Head of caudate nucleus (tissue), 42 donors: ENCODE data around the gene TLCD1.
A peak's percentile ranks its signal among the peaks of the same experiment; 100 is the strongest.

ENCODE experiments used
- DNase-seq, 42 donors: peaks; one replicate each; pipeline versions ENCODE4 v3.0.0 to v3.0.0-alpha.2; 2020 to 2021; ENCODE audit warnings: mixed read lengths in 7 of 42
- intact Hi-C: fragments of 100-400 bp; cut with DNase I; formaldehyde crosslinking; loops from one replicate; pipeline ENCODE4 v1.15.0; 2022

Gene TLCD1

DNA sequence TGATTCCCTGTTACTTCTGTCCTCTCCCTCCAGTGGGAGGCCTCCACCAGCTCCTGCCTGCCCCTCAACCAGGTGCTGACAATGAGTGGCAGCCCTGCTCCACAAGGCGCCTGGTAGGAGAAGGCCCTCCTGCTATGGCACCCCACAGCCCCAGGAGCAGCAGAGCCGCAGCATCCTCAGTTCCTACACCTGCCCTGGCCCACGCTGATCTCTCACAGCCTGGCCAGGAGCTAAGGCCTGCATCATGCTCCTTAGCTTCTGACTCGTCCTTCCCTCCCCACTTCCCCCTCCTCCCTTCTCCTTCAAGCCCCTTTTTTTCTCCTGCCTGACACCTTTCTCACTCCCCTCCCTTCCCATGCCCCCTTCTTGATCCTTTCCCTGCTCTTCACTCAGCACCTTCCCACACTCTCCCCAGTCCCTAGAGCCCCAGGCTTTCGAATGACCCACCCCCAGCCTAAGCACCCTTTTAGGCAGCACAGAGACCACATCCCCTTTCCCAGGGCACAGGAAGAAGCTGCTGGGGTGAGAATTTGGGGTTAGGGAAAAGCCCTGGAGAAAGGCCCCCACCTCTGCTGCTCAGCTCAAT lies 20.9 kb downstream of the TLCD1 start:
- intact Hi-C loops, result no loop called here

DNA sequence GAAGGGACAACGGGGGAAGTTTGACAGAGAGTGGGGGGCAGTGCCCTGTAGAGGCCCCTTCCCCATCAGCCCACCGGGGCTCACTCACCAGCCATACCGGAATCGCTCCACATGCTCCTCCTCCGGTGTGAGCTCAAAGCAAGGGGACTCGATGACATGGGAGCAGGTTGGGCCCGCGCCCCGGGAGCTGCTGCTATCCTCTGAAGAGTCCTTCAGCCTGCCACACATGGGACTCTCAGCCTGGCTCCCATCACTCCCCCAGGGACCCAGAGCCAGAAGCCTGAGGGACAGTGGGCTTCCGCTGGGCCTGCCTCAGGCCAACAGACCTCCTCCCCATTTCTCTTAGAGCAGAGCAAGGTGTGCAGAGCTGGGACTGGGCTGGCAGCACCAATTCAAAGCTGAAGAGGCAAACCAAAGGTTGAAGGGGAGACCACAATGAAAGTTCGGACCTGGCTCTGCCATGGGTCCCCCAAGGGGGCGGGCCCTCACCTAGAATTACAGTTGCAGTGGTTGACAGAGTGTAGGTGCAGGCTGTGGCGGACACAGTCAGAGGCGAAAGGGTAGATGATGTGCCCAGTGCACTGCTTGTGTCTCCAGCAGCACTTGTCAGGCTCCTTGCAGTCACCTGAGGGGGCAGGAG lies 21.7 kb downstream of the TLCD1 start:
- intact Hi-C loops, result no loop called here
- no peak for DNase-seq

More for the DNA sequence above, 20.9 kb downstream of the TLCD1 start:
- no peak for DNase-seq

DNA sequence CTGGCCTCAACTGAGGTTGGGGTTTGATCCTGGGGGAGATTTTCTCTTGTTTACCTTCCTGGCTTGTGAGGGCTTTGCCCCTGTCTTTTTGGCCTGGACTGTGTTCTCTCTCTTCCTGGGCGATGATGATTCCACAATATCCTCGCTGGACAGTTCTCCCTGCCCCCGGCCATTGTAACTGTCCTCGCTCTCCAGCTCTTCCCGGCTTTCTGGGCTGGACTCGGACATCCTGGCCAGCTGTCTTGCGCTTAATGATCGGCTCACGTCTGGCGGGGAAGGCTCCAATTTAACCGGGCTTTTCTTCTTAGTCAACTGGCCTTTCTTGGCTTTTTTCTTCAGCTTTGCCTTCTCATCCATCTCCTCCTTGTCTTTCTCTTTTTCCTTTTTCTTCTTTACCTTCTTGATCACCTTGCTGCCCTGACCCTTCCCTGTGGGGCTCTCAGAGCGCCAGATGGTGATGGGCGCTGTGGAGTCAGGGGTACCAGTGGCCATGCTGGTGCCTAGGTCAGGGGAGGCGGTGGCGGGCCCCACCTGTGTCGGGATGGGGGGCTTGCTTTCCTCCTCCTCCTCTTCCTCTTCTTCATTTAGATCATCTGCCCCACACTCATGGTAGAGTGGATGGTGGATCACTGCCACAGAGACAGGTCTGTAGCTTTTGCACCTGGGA lies 22.3 kb downstream of the TLCD1 start:
- intact Hi-C loops, result no loop called here
- DNase-seq, result no peak

DNA sequence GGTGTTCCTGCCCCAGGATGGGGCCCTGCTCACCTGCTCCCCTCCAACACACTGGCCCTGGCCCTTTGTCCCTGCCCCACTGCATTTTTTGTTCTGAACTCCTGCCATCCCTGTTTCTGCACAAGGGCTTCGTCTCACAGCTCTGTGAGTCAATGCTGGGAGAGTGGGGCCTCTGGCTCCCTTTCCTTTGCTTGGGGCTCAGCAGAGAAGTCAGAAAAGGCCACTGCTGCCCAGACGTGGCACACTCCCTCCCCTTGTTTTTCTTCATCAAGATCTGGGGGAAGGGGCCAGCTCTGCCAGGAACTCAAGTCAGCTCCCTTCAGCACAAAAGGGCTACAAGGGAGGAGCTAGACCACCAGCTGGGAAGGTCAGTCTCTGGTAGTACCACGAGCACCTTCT lies 23.3 kb downstream of the TLCD1 start:
- intact Hi-C loops, result no loop called here
- DNase-seq, result peak in 7 of 42 donors; percentile 15 to 71 (median 43)

DNA sequence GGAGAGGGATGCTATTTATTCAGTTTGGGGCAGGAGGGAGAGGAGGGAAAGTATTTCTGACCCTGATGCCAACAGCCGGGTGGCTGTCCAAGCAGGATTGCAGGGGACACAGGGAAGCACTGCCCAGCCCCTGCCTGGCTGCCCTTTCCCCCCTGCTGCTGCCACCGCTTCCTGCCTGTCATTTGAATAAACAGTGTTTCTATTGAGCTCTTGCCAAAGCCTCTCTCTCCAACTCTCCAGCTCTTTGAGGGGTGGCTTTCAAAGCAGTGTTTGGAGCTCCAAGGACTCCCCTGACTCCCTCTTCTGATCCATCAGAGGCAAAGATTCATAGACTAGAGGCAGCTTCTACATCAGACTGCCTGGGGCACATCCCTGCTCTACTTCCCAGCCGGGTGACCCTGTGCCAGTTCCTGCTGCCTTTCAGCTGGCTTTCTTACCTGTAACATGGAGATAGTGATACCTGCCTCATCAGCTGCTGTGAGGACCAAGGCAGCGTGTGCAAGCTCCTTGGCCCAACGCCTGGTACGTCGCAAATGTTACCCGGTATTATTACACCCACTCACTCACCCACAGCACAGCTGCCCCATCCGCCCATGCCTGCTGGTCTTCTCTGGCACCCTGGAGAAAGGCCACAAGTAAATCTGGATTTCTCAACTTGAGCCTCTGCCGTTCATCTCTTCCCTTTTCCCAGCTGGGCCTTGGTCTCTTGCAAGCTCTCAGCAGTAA lies 23.8 kb downstream of the TLCD1 start:
- intact Hi-C loops, result no loop called here
- peak in 41 of 42 donors; percentile 16 to 85 (median 57) for DNase-seq

DNA sequence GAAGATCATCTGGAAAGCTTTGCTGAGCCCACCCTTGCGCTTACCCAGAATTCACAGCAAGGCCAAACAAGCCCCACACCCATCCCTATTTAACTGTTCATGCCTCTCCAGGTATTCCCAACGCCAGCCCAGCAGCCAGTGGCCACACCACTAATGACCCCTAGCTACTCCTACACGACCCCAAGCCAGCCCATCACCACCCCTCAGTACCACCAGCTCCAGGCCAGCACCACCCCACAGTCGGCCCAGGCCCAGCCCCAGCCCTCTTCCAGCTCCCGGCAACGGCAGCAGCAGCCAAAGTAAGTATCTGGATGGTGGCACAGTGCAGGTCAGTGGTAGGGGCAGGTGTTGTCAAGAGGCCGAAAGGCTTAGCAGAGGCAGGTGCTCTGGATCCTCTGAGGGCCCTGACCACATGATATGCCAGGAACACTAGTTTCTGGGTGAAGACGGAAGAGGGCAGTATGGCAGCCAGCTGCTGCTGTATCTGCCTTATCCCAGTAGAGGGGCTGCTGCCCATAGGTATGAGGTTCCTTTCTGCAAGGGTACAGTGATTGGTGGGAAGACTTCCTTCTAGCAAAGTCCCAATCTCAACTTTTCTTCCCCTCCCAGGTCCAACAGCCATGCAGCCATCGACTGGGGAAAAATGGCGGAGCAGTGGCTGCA lies 25.1 kb downstream of the TLCD1 start:
- DNase-seq, result no peak
- intact Hi-C loops, result no loop called here

DNA sequence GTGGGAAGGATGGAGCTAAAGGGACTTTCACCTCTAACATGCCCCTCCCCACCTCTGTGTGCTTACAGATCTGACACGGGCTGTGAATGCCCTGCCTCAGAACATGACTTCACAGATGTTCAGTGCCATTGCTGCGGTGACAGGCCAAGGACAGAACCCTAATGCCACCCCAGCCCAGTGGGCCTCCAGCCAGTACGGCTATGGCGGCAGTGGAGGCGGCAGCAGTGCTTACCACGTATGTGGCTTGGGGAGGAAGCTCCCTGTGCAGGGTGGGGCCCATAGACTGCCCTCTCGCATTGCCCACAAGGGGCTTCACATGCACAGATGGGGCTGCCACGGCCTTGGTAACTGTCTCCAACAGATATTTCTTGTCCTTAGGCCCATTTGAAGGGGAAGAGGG lies 25.8 kb downstream of the TLCD1 start:
- DNase-seq, result no peak
- intact Hi-C loops, result no loop called here

DNA sequence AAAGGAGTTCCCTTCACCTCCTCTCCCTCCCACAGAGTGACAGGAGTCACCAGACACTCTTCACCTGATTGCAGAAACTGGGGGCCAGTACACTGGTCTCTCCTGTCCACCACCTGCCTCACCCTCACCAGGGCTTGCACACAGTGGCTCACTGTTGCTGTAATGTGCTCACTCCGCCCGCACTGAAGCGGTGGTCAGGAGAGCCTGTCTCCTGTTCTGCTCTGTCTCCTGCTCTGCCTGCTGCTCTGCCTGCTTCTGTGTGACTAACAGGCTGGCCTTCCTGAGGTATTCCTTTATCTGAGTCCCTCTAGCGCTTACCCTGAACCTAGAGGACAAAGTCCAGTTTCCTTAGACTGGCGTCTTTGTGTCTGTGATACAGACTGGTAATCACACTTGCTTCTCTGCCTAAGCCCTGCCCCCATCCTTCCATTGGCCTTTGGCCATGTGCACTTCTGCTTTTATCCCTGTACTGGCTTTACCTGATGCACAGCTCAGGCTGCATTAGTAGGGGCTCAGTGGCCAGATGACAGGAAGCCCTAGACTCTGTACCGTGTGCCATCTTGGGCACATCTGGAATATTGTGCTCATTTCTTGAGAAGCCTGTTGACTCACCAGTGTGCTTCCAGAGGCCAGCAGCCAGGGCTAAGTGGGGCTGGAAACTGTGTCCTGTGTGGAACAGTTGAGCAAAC lies 27.6 kb downstream of the TLCD1 start:
- no peak for DNase-seq
- intact Hi-C loops, result no loop called here

DNA sequence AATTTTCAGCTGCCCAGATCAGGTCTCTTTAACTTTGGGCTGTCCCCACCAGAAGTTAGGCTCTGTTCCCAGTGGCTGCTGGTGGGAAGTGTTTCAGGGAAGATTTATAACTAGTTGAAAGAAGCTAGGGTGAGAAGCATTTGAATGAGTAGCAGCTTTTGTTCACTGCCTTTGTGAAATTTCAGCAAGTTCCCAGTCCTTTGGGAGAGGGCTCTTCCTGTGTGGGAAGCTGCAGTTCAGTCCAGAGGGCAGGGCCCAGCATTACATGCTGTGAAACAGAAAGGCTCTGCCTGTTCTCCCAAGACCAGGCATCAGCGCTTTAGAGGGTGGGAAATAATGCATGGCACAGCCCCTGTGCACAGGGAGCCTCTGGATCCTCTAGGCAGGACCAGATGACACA lies 32.2 kb downstream of the TLCD1 start:
- DNase-seq, result peak in 5 of 42 donors; percentile 18 to 43 (median 32)

DNA sequence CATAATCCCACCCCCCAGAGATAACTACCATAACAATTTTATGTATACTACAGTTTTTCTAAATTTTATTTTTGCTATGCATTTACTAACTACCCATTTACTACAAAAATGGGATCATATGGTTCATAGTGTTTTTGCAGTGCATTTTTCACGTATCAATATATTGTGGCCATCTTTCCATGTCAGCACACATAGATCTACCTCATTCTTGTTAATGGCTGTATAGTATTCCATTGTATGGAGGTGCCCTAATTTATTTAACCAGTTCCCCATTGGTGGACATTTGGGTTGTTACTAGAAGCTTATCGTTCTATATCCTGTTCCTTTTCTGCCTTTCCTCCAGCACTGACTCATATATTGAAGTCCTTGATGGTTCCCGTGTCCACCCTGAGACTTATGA lies 37.0 kb downstream of the TLCD1 start:
- DNase-seq, result no peak
- intact Hi-C loops, result no loop called here

More for the DNA sequence above, 32.2 kb downstream of the TLCD1 start:
- intact Hi-C loops, result no loop called here

DNA sequence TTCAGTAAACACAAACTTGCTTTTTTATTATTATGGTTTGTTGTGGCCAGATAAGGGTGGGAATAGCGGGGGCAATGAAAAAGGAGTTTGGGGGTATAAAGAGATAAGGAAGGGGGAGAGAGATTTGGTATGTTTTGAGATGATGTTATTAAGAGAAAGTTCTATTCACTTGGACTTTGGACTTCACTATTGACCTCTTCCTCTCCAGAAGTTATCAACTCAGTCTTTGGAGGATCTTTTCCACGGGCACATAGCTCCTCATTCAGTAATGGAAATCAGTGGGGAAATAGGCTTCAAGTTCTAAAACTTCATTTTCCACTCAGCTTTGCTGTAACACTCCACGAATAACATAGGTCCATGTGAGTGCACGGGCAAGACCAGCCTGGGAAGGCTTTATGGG lies 37.6 kb downstream of the TLCD1 start:
- intact Hi-C loops, result no loop called here

DNA sequence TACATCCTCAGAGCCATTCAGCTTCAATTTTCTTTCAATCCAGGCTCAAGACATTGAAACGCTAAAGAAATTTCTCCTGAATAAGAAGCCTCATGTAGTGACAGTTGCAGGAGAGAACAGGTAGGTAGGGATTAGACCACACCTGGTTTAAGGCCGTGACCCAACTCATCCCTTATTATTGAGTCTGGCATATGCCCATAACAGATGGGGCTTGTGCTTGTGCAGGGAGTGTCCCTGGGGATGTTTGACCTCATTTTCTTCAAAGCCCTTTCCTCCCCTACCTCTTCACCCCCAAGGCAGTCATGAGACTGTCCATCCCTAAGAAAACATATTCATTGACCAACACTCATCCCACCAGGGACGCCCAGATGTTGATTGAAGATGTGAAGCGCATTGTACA lies 39.7 kb downstream of the TLCD1 start:
- DNase-seq, result no peak
- intact Hi-C loops, result no loop called here

More for the DNA sequence above, 37.6 kb downstream of the TLCD1 start:
- DNase-seq, result no peak

DNA sequence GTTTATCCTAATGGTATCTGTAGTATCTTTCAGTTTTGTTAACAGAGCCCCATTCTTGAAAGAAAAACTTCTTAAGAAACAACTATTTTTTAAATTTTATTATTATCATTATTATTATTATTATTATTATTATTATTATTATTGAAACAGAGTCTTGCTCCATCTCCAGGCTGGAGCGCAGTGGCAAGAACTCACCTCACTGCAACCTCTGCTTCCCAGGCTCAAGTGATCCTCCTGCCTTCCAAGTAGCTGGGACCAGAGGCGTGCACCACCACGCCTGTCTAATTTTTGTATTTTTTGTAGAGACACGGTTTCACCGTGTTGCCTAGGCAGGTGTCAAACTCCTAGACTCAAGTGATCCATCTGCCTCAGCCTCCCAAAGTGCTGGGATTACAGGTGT lies 40.7 kb downstream of the TLCD1 start:
- intact Hi-C loops, result no loop called here
- peak in 1 of 42 donors; percentile 31 for DNase-seq

DNA sequence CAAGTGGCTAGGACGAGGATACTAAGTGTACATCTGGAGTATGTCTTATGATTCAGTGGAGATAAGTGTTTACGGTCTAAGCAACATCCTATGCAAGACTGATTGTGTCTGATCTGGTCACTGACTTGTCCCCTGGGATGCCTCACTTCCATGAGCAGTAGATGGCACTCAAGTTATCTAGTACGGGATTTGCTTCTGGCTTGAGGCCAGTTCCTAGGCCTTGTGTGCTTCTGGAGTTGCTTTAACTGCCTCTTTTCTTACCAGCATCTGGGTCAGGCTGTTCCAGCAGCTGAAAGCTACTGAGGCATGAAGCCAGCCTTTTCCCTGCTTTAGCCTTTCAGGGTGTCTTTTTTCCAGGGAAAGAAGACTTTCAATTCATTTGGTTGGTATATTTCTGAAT lies 41.1 kb downstream of the TLCD1 start:
- intact Hi-C loops, result no loop called here
- peak in 41 of 42 donors; percentile 25 to 89 (median 67) for DNase-seq

DNA sequence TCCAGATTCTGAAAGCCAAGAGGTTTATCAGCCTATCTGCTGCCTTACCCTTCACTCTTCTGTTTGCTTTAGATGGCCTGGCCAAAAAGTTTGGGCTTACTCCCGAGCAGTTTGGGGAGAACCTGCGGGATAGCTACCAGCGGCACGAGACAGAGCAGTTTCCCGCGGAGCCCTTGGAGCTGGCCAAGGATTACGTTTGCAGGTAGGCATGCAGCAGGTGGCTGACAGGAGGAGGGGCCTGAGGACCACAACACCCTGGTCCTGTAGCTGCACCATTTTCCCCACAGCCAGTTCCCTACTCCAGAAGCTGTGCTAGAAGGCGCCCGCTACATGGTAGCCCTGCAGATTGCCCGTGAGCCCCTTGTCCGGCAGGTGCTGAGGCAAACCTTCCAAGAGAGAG lies 43.4 kb downstream of the TLCD1 start:
- intact Hi-C loops, result no loop called here
- DNase-seq, result peak in 1 of 42 donors; percentile 15

DNA sequence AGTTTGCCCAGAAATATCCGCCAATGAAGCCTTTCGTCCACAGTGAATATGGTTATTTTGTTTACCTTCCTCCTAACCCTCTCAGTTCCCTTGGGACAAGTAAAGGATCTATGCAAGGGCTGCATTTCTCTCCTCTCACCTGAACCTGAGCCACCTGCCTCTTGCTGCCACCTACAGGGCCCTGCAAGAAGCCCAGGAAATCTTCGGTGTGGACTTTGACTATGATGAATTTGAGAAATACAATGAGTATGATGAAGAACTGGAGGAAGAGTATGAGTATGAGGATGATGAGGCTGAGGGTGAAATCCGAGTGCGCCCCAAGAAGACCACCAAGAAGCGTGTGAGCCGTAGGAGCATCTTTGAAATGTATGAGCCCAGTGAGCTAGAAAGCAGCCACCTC lies 50.1 kb downstream of the TLCD1 start:
- no peak for DNase-seq
- intact Hi-C loops, result no loop called here

DNA sequence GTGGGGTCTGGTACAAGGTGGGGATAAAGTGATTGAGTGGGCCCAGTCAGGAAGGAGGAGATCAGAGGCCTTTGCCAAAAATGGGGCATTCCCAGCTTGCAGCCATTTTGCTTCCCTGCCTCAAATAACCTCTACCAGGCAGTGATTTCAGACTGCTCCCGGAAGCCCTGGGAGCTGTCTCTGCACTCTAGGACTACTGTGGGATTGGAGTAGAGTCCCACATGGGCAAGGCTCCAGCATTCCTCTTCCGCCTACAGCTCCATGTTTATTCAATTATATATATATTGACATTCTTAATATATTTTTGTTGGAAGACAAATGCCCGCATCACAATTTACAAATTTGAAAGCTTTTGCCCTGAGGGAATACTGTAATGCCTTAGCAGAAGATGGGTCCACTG lies 50.5 kb downstream of the TLCD1 start:
- no peak for DNase-seq
- intact Hi-C loops, result no loop called here
